SW480 (cell line): ENCODE measurements around the gene SLC1A2.

Source experiments
- DNase-seq: peaks from one replicate; pipeline ENCODE4 v3.0.0-alpha.2; 2016; ENCODE audit warnings: low spot score

Gene SLC1A2

DNA sequence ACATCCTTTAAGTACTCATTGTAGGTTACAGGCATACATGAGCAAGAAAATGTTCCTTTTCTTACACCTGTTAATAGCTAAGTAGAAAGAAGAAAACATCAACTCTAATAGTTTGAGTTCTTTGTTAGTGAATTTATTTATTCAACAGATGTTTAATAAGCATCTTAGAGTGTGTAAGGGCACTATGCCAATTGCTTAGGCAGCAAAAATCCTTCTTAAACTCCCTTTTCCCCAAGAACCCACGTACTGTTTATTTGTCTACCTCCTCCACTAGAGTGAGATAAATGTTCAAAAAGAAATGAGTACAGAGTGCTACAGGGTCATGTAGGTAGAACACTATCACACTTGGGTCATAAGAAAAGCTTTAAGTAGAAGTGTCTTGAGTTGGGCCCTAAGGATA lies 149.0 kb downstream of the SLC1A2 start:
- no peak for DNase-seq

DNA sequence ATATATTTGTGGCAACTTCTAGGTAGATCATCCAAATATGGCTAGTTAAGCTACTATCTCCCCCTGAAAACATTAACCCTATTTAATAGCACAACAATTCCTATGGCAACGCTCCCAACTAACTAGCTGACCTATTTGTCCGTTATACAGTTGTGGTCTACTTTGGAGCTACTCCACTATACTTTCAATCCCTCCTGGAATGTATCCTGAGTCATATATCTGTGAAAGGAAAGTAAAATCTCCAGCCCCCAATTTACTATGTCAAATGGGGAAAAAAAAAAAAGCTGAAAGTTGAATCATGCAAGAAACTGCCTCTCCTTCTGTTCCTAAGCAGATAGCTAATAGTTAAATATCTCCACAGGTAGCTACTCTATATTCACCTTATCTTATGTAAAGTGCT lies 151.9 kb downstream of the SLC1A2 start:
- DNase-seq: no peak

DNA sequence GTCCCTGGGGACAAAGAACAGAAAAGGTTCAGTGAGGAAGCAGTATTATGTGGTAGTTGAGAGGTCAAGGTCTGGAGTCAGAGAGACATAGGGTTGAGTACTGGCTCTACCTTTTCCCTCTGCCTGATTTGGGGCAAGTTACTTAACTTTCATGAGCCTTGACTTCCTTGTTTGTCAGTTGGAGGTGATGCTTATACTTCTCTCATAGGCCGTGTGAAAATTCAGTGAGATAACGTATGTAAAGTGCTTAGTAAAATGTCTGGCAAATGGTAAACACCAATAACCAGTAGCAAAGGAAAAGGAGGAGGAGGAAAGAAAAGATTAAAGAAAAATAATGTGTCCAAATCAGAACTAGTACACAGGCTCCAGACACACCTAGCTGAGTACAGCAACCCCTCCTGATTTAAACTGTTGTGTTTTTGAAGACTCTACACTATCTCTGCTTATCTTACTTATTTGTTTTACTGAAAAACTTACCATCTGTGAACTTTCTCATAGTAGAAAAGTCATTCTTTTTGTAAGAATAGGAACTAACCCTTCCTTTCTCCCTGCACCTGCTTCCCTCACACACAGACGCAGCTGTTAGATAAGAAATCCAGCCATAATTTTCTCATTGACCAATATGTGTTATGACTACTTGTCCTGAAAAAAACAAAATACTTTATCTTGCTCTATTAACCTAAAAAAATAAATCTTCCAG lies 153.5 kb downstream of the SLC1A2 start:
- DNase-seq: no peak

DNA sequence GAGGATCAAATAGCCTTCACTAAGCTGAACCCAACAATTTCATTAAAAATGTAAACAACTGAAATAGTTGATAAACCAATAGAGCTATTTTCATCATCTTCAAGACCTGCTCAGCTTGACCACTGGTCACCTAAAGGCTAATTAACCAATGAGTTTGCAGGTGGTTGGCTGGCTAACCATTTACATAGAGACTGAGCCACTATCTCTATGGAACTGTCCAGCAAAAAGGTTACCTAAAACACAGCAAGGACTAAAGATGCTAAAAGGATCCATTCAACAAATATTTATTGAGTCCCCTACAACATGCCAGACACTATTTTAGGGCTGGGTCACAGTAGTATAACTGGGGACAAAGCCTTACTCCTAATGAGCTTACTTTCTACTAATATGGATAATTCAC lies 156.6 kb downstream of the SLC1A2 start:
- DNase-seq: no peak

DNA sequence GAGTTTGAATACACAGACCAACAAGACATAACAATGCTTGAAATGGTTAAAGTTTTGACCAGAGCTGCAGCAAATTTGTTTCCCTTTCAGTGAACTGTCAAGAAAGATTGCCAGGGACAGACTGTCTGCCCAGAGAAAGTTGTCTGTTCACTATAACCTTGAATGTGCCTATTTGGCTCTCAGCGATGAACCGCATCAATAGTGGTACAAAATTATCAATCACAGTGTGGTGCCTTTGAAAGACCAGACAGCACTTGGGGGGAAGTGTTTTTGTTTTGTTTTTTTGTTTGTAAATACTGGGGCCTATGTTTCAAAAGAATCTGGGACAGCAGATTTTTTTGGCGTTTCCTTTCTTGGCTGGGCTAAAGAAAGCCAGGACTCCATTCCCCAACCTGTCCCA lies 157.3 kb downstream of the SLC1A2 start:
- no peak for DNase-seq

DNA sequence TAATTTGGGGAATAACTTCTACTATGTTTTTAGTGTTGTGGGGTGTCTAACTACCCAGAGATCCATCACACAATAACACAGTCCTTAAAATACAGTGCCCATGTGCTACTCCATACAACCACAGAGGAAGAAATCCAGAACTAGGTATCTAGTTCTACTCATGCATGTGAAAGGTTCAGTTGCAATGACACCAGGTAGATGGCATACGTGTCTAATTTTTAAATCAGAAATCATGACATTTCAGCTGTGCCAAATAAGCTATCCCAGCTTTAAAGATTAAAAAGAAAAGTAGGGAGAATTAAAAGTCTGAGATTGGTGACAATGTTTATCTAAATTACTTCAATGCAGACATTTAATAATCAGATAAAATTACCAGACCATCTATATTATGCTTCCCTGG lies 158.2 kb downstream of the SLC1A2 start:
- DNase-seq: no peak

DNA sequence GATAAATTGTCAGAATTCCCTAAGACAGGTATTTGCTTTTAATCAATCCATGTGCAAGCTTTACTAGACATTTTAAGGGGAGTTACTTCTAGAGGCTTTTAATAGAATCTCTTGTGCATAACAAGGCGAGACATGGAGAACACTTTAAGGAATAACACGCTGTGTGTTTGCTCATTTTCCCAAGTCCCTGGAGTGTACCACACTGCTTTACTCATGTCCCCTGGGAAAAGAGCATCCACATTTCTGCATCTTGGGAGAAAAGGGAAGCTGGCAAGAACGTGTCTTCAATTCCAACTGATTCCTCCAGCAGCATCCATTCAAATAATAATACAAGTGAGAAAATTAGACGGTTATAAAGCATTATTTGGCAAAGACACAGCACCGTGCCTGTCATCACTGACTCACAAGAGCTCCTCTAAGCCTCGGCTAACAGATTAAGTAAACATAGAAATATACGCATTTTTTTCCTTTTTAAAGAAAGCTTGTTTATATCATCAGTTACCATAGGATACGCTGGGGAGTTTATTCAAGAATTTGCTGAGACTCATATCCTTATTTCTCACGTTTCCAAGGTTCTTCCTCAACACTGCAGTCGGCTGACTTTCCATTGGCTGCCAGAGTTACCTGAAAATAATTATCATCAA lies 158.9 kb downstream of the SLC1A2 start:
- DNase-seq: no peak

DNA sequence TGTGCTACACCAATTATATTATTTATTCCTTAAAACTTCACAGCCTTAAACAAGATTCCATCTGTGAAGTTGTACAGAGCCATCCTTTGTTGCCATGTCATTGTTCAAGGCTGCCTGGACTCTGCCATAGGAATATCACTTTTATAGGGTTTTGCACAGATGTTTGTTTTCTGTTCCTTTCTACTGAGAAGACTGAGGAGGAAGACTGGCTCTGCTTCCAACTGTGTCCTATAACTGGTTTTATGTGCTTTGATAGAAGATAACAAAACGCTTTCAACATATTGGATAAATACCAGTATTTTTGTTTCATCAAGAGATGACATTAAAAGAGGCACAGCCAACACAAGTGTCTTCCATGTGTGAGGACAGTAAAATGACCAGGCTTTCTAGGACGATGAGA lies 159.8 kb downstream of the SLC1A2 start:
- DNase-seq: no peak

DNA sequence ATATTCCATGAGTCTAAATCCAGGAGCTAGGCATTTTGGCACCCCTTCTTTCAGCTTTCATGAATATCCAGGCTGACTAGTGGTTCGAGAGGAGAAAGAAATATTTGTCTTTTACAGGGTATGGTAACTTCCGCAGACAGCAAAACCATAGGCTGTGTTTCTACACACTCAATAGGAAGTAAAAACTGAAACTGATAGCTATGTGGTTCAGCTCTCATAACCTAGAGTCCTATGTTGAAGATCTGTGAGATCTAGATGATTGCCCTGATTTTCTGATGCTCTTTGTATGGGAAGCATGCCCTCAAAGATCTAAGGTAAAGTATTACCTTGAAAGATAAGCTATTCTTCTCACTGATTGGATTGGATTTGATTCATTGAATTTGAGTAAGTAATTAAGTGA lies 162.1 kb downstream of the SLC1A2 start:
- no peak for DNase-seq

DNA sequence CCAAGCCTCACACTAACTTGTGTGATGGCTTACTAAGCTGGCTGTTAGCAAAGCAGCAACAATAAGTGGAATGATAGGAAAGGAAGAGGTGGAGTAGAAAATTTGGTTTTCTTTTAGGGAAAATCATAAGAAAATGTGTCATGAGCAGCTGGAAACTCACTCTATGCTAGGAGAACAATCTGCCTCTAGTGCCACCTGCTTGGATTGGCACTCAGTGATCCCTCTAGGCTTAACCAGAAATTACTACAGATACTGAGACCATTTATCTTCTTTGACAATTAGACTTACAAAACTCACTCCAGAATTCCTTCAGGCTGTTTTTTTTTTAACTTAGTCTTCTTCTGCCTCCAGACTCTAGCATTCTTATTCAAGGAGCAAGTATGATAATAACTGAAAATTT lies 163.1 kb downstream of the SLC1A2 start:
- DNase-seq: no peak

DNA sequence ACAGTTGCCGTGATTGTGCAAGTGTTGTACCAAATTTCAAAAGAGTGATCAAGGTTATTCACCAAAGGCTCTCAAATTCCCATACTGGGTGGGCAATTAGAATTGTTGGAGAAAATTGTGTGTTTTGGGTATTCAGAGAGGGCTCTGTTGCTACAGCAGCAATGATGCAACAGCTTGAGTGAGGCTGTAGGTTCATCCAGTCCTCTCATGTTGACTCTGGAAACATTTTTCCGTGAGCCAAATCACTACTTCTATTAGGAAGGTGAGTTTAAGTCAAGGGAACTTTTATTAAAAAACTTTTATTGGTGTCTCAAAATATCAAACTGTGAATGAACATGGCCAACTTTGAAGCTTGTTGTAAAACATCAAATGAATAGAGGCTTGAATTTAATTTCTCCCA lies 163.8 kb downstream of the SLC1A2 start:
- DNase-seq: no peak

DNA sequence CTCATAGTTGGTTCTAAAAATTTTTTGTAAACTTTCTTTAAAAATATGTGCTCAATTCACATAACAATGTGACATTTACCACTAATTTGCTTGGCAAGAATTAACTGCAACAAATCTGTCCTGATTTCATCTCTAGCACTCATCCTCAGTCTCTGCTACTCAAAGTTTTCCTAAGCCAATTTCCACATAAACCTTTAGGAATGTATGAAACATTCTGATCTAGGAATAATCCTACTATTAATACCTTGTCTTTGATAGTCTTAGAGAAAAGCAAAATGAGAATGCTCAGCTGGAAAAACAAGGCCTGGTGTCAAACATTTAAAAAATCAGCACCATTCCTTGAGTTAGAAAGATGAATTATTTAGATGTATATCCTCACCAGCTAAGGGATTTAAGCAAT lies 166.1 kb downstream of the SLC1A2 start:
- no peak for DNase-seq

DNA sequence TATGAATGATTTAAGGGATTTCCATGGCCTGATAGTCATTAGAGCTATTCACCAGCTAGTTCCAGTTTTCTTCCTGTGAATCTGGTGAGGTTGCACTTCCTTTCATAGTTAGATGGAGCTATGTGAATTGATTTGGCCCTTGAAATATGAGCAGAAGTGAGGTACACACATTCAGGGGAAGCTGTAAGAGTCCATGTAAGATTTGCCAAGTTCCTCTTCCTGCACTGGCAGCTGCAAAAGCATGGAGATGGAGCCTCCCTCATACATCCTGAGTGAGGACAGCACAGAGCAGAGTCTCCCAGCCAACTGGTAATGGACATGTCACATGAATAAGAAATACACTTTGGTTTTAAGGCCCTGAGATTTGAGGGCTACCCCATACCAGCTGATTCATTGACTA lies 168.7 kb downstream of the SLC1A2 start:
- DNase-seq: no peak

DNA sequence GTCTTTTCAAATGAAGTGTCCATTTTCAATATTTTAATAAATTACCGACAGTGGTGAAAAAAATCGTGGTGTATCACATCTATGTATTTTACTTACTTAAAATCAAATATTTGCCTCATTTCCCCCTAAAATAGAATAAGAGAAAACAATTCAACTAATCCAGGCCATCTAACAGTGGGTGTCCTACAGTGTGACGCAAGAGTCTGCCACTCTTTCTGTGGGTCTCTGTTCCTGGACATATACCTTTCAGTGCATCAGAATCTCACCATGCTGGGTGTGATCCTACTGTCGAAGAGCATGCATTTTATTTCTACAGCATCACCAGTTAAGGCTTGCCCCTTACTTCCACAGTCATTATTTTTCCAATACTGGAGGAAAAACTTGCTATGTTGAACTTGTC lies 169.2 kb downstream of the SLC1A2 start:
- no peak for DNase-seq

DNA sequence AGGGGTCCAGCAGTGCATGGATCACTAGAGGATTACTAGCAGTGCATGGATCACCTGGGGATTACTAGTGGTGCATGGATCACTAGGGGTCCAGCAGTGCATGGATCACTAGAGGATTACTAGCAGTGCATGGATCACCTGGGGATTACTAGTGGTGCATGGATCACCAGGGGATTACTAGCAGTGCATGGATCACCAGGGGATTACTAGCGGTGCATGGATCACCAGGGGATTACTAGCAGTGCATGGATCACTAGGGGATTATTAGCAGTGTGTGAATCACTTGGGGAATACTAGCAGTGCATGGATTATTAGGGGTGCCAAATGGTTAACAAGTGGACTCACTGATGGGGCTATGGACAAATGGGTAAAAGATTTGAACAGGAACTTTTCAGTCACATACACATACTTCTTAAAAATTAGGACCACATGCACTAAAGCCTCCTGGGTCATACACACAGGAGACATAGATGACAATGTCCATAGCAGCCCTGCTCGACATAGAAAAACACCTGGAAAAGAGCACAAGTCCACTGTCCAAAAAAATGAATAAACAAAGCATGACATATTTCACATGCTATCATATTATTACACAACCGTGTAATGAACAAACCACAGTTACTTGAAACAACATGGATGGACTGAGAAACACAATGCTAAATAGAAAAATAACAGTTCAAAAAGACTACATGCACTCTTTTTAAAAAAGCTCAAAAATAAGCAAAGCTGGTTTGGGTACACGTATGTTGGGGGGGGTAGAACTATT lies 170.6 kb downstream of the SLC1A2 start:
- no peak for DNase-seq

DNA sequence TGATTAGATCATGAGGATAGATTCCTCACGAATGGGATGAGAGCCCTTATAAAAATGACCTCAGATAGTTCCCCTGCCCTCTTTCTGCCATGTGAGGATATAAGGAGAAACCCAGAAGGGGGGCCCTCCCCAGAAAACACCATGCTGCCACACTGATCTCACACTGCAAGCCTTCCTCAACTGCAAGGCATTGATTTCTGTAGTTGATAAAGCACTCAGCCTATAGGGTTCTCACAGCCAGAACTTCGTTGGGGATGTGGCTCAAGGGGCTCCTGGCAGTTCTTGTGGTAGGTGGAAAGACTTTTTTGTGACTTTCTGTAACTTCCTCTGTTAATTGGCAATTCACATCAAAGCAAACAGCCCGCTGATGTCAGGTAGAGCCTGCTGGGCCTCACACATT lies 171.5 kb downstream of the SLC1A2 start:
- no peak for DNase-seq

DNA sequence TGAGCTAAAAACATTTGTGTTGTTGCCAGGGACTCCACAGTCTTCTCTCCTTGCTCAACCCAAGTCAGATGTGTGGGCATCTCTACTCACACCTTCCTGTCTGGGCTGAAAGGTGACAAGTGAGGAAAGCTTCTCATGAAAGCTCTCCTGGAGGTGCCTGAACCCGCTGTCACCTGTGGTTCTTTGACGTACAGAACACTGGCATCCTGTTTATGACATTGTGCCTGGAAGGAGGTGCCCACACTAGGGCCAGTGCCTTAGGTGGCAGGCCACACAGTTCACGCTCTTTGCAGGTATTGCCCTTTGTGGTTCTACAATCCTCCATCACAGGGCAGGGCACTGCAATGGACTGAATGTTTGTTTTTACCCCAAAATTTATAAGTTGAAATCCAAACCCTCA lies 171.9 kb downstream of the SLC1A2 start:
- DNase-seq: no peak

DNA sequence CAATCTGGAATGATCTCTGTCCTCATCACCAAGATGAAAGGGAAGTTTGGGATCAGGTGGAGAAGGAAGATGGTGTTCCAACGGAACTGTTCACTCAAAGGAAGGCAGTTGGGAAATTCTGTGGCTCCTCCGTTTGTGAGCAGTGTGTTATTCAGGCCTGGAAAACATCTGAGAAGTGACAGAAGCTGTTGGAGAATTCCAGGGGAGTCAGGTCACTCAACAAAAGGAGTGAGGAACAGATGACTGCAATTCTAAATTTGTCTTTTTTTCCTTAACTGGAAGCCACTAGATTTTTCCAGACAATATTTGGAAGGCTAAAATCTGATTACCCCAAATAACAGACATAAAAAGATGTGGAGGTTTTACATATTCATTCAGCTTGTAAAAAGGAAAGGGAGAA lies 172.6 kb downstream of the SLC1A2 start:
- no peak for DNase-seq

DNA sequence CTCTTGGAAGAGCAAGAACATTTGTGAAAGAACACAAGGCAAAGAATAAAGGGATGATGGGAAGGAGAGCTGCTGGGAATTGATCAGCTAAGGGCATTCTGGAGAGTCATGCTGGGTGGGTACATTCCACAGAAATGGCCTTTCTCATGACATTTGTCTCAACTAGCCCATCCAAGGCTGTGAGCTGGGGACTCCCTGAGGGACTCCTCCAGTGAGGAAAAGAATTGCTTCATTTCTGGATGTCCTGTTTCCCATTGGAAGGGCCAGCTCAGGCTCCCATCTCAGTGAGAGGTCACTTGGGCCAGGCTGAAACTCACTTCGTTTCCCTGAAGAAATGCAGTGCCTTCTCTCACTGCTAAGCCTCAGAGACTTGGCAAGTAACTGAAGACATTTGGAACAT lies 173.6 kb downstream of the SLC1A2 start:
- no peak for DNase-seq

DNA sequence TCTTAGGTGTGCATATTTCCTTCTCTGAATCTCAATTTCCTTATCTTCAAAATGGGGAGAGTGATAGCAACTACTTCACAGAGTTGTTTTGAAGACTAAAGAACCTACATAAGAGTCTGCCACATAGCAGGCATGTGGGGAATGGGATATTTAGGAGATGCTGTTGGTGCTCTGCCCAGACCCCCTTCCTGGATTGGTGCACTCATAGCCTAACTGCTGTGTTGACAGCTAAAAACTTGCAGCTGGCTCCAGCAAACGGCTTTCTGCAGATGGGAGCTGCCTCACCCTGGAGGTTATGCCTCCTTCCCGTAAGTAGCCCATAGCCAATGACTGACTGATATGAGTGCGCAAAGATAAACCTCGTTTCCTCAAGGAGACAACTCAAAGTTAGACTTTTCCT lies 174.3 kb downstream of the SLC1A2 start:
- no peak for DNase-seq

DNA sequence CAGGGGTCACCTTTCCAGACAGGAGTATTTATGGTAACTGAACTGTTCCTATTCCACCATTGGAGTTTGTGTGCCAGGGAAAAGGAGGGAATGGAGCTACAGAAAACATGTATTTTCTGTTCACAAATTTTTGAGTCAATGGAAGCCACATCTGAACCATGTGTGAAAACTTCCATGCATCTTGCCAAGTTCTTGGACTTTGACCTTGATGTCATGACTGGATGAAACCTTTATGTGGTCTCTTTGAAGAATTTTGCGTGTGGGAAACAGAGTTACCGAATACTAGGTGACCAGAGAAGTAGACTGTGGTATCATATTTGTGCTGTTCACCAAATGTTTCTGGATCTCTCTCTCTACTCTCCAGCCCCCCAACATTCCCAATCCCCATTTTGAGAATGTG lies 175.6 kb downstream of the SLC1A2 start:
- peak; percentile 54 for DNase-seq

DNA sequence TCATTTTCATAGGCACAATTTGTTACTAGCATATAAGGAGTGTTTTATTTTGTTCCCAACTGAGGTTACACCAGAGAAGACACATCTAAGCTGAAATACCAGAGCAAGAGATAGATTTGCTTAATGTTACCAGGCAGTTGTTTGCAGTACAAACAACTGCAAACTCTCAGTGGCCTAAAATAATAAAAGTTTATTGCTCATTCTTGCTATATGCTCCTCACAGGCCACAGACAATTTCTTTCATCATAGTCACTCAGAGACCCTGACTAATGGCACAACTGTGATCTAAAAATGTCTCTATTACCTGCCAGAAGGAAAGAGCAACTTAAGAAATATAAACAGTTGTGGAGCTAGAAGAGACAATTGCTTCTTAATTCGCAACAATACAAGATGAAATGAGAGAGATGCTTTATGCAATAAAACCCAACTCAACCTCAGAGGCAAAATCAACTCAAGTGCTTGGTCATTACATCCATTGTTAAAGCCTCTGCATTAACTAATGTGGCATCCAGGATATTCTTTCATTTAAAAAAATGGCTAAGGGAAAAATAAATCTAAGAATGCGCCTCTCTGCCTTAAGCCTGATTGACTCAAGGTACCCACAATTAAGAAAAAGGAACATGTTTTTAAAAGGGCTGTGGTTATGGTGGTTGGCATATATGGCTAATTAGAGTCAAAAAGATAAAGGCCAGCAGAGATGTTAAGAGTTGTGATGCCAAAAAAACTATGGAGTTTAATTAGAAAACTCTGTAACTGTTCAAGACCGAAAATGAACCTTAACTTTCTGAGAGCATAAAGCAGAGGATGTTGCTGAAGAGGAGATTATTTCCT lies 176.7 kb downstream of the SLC1A2 start:
- DNase-seq: no peak

DNA sequence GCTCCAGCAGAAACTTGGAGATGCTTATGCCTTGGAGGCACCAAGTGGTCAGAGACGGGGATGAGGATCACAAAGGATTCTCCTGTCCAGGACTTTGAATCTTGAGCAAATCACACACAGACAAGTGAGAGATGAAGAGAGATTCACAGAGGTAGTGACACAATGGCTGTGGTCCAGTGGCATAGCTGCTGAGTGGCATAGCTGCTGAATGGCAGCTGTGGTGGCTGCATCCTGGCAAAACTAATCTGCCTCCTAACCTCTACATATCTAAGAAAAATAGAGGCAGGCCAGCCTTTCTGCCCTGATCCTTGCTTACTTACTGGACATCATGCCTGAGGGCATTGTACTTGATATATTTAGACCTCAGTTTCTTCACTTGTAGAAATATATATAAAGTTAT lies 177.8 kb downstream of the SLC1A2 start:
- DNase-seq: no peak
